Right atrium auricular region (tissue), 2 donors: ENCODE measurements around the gene HS3ST4. TPM values are rescaled to one million over a fixed set of nuclear protein-coding genes. Genes with fewer than 3 reads are reported as not detected.

Source experiments
- DNase-seq: peaks from one replicate; pipeline ENCODE4 v3.0.0-alpha.2; 2019; ENCODE audit warnings: low spot score
- H3K27ac ChIP-seq, 2 donors: fragments of 200-600 bp; sonication (generic); 1 replicate in 1 of 2; 2 replicates in 1 of 2; pipeline ENCODE4 v1.5.1; 2016 to 2019
- H3K27me3 ChIP-seq, 2 donors: fragments of 200-600 bp; sonication (generic); one replicate each; pipeline versions ENCODE4 v1.5.1 to v1.6.0; 2017 to 2019
- H3K36me3 ChIP-seq: fragments of 200-600 bp; sonication (generic); one replicate; pipeline ENCODE4 v1.5.1; 2016
- H3K4me1 ChIP-seq, 2 donors: fragments of 200-600 bp; sonication (generic); one replicate each; pipeline versions ENCODE4 v1.5.1 to v1.6.0; 2017 to 2019
- H3K4me3 ChIP-seq, 2 donors: fragments of 200-600 bp; sonication (generic); 1 replicate in 1 of 2; 2 replicates in 1 of 2; pipeline ENCODE4 v1.5.1; 2017 to 2019; ENCODE audit warnings: mild to moderate bottlenecking in 1 of 2, moderate library complexity in 1 of 2
- H3K9me3 ChIP-seq, 2 donors: fragments of 200-600 bp; sonication (generic); one replicate each; pipeline ENCODE4 v1.5.1; 2019
- total RNA-seq, 2 donors: library from RNA; depleted of rRNA; stranded (reverse); fragments of >200 nt; gene quantifications; one replicate each; pipeline ENCODE4 v1.1.0, GENCODE V29; 2016
- TF ChIP-seq, protein P1 (sequence below), 2 donors: fragments of 200-600 bp; sonication (generic); IDR thresholded peaks; one replicate each; pipeline ENCODE4 v1.5.1; 2019; ENCODE audit warnings: antibody characterized with exemption in 2 of 2

The HS3ST4 gene
- total RNA-seq, 2 donors from 2014 or later, result not detected

DNA sequence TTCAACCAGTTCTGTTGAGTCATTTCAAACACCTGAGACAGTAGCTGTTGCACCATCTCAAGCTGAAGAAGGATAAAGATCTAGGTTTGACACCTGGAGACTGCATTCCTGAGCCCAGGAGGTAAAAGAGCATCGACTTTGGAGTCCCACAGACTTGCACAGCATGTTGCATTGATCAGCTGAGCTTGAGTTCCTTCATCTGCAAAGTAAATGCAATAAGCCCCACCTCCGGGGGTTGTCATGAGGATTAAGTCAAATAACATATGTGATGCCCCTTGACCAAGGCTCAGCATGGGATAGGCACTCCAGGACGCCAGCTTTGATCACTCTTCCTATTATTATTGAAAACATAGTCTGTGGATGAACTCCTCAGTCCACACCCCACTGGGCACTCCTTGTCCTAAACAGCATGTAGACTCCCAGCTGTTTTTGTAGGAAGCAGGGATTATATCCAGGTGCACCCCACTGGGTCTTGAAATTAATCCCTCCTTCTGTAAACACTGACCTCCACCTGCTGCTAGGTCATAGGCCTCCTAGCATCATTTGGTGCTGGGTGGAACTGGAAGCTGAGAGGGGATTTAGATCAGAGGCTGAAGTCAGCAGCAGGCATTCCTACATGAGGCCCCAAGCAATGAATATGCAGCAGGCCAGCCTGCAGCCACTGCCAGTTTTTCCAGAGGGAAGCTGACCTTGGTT, 259.0 kb downstream of the HS3ST4 start:
- TF ChIP-seq, protein P1, sequence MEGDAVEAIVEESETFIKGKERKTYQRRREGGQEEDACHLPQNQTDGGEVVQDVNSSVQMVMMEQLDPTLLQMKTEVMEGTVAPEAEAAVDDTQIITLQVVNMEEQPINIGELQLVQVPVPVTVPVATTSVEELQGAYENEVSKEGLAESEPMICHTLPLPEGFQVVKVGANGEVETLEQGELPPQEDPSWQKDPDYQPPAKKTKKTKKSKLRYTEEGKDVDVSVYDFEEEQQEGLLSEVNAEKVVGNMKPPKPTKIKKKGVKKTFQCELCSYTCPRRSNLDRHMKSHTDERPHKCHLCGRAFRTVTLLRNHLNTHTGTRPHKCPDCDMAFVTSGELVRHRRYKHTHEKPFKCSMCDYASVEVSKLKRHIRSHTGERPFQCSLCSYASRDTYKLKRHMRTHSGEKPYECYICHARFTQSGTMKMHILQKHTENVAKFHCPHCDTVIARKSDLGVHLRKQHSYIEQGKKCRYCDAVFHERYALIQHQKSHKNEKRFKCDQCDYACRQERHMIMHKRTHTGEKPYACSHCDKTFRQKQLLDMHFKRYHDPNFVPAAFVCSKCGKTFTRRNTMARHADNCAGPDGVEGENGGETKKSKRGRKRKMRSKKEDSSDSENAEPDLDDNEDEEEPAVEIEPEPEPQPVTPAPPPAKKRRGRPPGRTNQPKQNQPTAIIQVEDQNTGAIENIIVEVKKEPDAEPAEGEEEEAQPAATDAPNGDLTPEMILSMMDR (IDR thresholded peaks at IDR 0.05), result no peak

DNA sequence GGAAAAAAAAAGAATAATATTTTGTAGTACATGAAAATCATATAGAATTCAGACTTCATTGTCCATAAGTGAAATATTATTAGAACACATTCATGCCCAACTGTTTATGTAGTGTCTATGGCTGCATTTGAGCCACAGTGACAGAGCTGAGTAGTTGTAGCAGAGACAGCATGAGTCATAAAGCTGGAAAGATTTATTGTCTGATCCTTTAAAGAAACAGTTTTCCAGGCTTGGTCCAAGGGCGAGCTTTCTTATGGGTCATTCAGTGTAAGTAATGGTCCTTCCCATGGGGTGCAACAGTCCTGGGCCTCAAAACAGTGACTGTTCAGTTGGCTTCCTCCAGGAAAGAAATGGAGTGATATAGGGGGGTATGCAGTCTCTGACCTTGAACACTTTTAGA, 260.2 kb downstream of the HS3ST4 start:
- Histone ChIP-seq H3K36me3 (no peaks in the 10 kb centered on the region), H3K27ac (no peak overlapping the region), H3K4me3 (no peak overlapping the region), H3K4me1 (no peaks in the 10 kb centered on the region), H3K27me3 (no peaks in the 10 kb centered on the region), H3K9me3 (no peaks in the 10 kb centered on the region)
- TF ChIP-seq, protein P1 (IDR thresholded peaks at IDR 0.05), result no peak
- no peak for DNase-seq

More for the DNA sequence above, 259.0 kb downstream of the HS3ST4 start:
- no peak overlapping the region for H3K4me3 ChIP-seq
- no peaks in the 10 kb centered on the region for H3K36me3 ChIP-seq
- H3K9me3 ChIP-seq, result no peaks in the 10 kb centered on the region
- no peak for DNase-seq
- H3K4me1 ChIP-seq, result no peaks in the 10 kb centered on the region
- H3K27ac ChIP-seq, result no peak overlapping the region
- no peaks in the 10 kb centered on the region for H3K27me3 ChIP-seq

DNA sequence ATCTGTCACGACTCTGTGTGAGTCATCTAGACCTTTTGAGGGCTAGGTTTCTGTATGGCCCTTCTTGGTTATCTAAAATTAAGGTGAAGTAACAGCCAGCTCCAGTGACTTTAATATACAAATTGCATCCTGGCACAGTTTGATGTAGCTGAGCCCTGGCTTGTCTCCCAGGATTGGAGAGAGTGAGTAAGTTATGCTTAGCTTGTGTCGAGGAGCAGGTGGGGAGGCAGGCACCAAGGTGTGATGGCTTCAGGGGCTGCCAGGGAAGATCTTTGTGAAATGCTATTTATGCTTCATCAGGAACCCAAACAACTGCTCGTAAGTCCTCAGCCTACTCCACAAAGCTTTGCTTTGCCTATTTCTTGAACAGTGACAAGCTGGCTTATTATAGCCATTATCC, 261.2 kb downstream of the HS3ST4 start:
- Histone ChIP-seq H3K36me3 (no peaks in the 10 kb centered on the region), H3K27ac (no peak overlapping the region), H3K27me3 (no peaks in the 10 kb centered on the region), H3K4me3 (no peak overlapping the region), H3K9me3 (no peaks in the 10 kb centered on the region), H3K4me1 (no peaks in the 10 kb centered on the region)
- no peak for DNase-seq
- TF ChIP-seq, protein P1 (IDR thresholded peaks at IDR 0.05), result no peak

DNA sequence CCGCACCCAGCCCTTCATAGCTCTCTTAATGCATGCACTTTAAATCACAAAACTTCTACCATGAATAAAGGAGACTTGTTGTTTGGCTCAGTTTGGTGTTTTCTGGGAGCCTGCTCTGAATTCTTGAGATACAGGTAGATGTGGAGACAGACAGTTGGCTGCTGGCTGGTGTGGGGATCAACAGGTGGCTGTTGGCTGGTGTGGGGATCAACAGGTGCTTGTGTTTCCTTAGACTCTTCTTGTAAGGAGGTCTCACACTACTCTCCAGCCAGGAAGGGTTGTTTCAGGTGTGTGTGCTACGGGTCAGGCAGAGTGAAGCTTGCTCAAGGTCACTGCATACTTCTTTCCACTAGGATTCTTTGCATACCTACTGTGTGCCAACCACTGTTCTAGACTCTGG, 265.9 kb downstream of the HS3ST4 start:
- TF ChIP-seq, protein P1 (IDR thresholded peaks at IDR 0.05), result no peak
- Histone ChIP-seq H3K27me3 (no peaks in the 10 kb centered on the region), H3K4me1 (no peaks in the 10 kb centered on the region), H3K9me3 (no peaks in the 10 kb centered on the region), H3K4me3 (no peak overlapping the region), H3K36me3 (no peaks in the 10 kb centered on the region), H3K27ac (no peak overlapping the region)
- DNase-seq, result no peak

DNA sequence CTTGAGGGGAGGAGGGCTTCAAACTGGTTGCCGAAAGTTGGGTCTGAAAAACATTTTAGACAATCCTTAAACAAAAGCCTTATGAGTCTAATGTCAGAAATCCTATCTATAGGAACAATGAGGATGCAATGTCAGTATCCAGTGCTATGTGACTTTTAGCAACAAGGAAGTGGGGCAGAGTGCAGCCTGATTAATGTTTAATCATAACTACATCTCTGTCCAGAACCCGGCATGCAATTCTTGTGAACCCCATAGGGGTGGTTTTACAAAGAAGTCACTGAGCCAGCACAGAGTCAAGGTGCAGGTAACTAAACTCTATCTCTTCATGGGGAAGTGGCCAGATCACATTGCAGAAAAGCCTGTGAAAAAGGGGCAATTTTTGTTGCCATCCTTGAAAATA, 267.5 kb downstream of the HS3ST4 start:
- Histone ChIP-seq H3K27me3 (no peaks in the 10 kb centered on the region), H3K9me3 (no peaks in the 10 kb centered on the region), H3K4me1 (no peaks in the 10 kb centered on the region), H3K4me3 (no peak overlapping the region), H3K27ac (no peak overlapping the region), H3K36me3 (no peaks in the 10 kb centered on the region)
- DNase-seq, result no peak
- TF ChIP-seq, protein P1 (IDR thresholded peaks at IDR 0.05), result no peak
